GM23248 (cell line): ENCODE results near the gene TPRG1.

Experiments used
- EZH2 ChIP-seq: fragments of 200-600 bp; sonication (generic); IDR thresholded peaks from 2 replicates; pipeline ENCODE4 v1.6.1; 2018; ENCODE audit warnings: antibody characterized with exemption, mild to moderate bottlenecking; ENCODE audit not compliant: insufficient read depth, poor library complexity, severe bottlenecking
- EZH2phosphoT487 ChIP-seq: fragments of 200-600 bp; sonication (generic); IDR thresholded peaks from 2 replicates; pipeline ENCODE4 v1.6.1; 2018; ENCODE audit warnings: antibody characterized with exemption, moderate library complexity, mild to moderate bottlenecking, low read depth; ENCODE audit not compliant: insufficient read depth

DNA sequence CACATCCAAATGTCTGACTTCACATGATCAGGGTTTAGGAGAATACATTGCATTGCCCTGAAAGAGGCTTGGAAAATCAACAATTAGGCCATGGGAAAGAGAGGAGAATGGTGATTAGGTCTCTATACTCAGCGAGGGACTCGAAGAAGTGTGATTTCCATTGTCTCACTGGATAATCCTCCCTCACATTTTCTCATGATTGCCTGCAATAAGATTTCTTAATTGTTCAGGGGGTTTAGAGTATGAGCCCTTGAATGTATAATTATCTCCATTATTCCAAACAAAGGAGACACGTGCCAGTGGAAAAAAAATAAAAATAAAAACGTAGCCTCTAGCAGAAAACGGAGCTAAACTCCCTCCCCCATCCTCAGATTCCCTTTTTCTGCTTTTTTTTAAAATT, 173.2 kb downstream of the TPRG1 start:
- TF ChIP-seq EZH2 = no peak
- no peak for TF ChIP-seq EZH2phosphoT487
